Bronchial smooth muscle cell (primary cell): ENCODE results near the gene MCMBP. TPM values are rescaled to one million over a fixed set of nuclear protein-coding genes. Genes with fewer than 3 reads are reported as not detected.

Experiments used
- total RNA-seq: library from RNA; depleted of rRNA; stranded (reverse); fragments of >200 nt; gene quantifications from 2 replicates; pipeline ENCODE4 v1.2.1, GENCODE V29; 2014

Gene MCMBP
- 21.0 and 27.6 TPM in 2 replicates for total RNA-seq

GRCh38 chr10:119872610-119872859, at the start of gene MCMBP:
Gene MCMBP (minus strand): TSS chr10:119872843. CDS start chr10:119872584, 259 bp downstream.

GRCh38 chr10:119892188-119893065, 19.8 kb upstream of the MCMBP start, which contains the start of gene SEC23IP:
Gene SEC23IP (plus strand): TSS chr10:119892730. CDS start chr10:119892783, 53 bp downstream.

Other genes starting within 250 kb of the MCMBP start
- gene BAG3, start 221.5 kb downstream of the MCMBP start, total RNA-seq = 4.4 and 5.2 TPM in 2 replicates
- 12.9 and 13.7 TPM in 2 replicates for gene INPP5F, start 146.8 kb downstream of the MCMBP start, total RNA-seq
- gene SEC23IP, start 19.9 kb upstream of the MCMBP start, total RNA-seq = 22.4 and 28.9 TPM in 2 replicates